NCI-H146 treated with DMSO at 0.1 percent for 48 hours (cell line): ENCODE measurements around the gene PRDM2.

ENCODE experiments used
- DNase-seq: peaks from one replicate; lab custom pipeline; 2025; ENCODE audit not compliant: unreplicated experiment; lab: John Stamatoyannopoulos, UW

The PRDM2 gene

DNA sequence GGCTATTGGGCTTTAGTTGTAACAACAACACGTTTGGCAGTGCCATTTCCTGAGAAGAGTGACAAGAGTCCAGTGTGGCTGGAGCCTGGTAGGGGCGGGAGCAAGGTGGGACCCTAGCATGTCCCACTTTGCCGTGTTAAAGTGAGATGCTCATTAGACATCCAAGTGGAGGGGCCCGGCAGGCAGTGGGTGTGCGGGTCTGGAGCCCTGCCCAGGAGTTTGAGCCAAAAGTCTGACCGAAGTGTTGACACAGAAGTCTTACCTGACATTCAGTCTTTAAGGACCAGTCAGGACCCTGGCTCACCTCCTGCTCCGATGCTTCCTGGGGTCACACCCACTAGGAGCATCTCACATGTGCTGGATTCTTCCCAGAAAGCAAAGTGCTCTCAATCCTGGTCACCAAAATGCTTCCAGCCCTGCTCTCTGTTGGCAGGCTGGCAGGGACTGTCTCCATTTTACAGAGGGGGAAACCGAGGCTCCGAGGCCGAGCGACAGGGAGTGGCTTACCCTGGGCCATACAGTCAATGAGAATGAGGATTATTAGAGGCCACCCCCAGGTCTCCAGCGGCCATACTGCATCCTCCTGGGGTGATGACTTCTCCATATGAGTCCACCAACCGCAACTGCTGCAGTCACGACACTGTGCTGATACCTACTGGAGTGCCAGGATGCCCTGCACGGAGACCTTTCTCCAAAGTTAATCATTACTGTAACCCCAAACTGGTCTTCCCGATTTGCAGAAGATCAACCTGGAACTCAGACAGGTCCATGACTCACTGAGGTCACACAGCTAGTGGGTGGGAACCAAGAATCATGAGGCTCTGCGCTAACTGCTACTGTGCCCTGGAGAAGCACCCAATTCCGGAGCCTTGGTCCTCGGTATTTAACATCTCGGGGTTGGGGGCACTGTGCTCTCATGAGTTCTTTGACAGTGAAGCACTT is 112.7 kb downstream of the PRDM2 start:
- DNase-seq = no peak

DNA sequence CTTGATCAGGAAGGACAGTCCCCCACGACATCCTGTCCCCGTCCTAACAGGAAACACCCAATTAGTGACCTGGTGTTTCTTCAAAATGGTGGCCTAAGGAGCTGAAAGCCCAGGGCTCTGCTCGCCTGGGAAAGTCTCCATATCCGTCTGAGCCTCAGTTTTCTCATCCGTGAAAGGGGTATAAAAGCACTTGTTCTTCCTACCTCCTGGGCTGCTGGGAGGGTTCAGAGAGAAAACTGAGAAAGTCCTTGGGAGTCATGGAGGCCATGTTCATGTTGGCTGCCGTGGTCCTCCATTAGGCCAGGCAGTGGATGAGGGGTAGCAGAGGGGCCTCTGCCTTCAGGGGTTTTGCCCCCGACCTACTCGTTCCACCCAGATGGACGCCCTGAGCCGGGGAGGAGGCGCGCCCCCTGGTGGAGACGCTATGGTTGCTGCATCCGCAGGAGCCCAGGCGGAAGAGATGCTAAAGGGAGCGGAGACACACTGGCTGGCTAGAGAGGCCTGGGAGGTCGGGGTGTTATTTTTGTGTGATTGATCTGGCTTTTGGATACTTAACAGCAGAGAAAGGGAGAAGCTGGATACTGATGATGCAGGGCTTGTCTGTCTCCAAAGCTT is 113.5 kb downstream of the PRDM2 start:
- DNase-seq = no peak

DNA sequence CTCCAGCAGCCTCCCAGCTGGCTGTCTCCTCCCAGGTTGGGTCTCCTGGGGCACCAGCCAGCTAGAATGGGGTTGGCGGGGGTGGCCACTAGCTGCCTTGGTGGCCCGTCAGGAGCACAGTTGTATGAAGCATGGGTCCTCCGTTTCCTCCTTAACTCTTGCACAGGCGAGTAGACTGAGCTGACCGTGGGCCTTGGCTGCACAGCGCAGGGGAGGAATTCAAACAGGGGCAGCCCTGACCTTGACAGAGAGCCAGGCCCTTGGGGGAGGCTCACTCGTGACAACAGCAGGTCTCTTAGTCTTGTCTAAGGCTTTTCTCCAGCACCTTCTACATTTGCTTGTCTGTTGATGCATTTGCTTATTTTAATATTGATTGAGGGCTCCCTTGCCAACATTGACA is 114.1 kb downstream of the PRDM2 start:
- no peak for DNase-seq

DNA sequence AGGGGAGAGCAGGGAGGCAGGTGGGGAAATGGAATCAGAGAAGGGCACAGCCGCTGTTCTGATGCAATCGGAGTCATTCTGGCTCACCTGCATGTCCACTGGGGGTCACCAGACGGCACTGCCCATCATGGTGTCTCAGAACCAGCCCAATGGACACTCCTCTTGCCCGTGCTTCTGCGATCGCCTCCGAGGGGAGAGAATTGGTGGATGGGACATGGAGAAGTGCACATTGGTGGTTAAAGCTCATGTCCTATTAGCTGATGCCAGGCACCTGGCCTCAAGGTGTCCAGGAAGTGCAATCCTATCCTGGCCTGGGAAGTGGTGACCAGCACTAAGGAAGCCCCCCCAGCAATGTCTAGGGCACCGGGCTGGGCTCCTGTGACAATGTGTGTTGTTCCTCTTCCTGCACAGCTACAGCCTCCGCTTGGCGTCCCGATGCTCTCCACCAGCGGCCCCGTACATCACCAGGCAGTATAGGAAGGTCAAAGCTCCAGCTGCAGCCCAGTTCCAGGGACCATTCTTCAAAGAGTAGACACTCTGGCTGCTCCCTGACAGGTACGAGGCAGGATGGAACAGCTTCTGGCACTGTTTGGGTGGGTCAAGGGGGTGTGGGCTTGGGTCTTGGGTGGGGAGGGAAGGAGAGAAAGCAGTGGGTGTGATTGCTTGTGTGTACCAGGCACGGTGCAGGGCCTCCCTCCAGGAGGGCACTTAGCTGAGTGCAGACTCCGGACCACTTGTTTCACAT is 116.2 kb downstream of the PRDM2 start:
- no peak for DNase-seq

DNA sequence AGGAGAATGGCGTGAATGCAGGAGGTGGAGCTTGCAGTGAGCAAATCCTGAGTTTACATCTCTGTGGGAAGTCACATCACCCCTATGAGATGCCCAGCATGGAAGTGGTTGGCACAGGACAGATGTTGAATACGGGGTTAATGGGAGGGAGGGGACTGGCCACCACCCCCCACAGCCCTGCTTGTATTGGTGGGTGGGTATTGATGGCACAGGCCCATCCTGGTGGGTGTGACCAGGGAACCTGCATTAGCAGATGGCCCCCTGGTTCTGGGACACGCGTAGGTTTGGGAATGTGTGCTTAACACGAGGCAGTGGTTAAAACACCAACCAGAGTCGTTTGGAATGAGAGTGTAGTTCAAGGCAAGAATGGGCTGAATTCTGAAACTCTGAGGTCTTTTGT is 117.9 kb downstream of the PRDM2 start:
- DNase-seq = no peak

DNA sequence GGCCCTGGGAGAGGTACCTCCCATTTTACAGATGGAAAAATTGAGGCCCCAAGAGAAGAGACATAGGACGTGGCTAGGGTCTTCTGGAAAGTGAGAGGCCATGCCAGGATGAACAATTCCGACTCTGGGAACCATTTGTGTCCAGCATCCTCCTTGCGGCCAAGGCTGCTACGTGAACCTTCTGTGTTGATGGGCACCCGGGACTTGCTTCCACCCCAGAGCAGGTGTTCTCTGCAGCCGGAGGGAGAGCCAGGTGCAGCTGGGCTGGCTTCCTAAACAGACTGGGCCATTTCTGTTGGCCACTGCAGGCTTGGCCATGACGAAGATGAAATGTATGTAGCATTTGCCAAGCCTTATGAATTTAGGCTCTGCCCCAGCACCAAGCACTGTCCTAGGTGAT is 118.9 kb downstream of the PRDM2 start:
- DNase-seq = no peak

DNA sequence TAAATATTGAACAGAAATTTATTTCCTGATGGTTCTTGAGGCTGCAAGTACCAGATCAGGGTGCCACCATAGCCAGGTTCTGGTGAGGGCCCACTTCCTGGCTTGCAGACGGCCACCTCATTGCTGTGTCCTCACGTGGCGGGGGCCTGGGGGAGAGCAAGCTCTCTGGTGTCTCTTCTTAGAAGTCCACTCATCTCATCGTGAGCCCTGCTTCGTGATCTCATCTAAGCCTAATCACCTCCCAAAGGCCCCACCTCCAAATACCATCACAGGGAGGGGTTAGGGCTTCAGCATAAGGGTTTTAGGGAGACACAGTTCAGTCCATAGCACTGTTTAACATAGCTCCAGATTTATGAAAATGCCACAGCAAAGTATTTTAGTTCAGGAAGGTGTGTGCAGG is 119.7 kb downstream of the PRDM2 start:
- no peak for DNase-seq

DNA sequence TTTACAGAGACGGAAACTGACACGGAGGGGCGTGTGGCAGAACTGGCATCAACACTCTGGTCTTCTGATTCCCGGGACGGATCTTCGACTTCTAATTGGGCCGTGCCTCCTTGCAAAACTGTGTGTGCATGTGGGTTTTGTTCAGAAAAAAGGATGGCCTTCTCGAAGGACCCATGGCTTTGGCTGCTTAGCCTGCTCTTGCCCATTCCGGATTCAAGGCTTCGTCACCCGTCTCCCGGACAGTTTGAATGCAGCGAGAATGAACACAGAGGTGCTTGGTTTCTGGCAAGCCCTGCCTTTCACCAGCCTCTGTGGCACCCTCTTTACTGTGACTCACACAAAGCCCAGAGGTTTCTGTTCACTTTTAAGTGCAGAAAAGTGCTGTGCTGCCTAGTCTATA is 120.1 kb downstream of the PRDM2 start:
- no peak for DNase-seq

DNA sequence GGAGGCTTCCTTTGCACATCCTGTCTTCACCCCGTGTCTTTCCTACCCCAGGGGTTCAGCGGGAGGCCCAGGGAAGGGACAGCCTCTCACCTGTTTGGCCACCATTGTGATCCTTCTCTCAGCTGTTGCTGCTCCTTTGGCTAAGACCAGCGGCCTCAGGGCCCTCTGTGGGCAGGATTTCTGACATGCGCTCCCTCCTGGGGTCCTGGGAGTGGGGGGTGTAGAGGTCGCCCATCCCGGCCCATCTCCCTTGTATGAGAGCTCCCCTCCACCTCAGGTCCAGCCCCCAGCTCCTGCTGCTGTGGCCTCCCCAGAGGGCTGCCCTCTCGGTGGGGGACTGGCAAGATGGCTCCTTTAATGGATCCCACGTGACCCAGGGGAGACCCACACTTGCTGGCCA is 120.5 kb downstream of the PRDM2 start:
- no peak for DNase-seq

DNA sequence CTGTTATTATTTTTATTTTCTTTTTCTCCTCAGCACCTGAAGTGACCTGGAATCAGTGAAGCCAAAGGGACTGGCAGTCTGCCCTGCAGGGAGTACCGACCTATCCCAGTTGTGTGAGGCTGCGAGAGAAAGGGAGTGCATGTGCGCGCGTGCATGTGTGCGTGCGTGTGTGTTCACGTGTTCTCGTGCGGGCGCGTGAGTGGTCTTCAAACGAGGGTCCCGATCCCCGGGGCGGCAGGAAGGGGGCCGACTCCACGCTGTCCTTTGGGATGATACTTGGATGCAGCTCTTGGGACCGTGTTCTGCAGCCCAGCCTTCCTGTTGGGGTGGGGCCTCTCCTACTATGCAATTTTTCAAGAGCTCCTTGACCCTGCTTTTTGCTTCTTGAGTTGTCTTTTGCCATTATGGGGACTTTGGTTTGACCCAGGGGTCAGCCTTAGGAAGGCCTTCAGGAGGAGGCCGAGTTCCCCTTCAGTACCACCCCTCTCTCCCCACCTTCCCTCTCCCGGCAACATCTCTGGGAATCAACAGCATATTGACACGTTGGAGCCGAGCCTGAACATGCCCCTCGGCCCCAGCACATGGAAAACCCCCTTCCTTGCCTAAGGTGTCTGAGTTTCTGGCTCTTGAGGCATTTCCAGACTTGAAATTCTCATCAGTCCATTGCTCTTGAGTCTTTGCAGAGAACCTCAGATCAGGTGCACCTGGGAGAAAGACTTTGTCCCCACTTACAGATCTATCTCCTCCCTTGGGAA is 123.3 kb downstream of the PRDM2 start:
- DNase-seq = no peak

DNA sequence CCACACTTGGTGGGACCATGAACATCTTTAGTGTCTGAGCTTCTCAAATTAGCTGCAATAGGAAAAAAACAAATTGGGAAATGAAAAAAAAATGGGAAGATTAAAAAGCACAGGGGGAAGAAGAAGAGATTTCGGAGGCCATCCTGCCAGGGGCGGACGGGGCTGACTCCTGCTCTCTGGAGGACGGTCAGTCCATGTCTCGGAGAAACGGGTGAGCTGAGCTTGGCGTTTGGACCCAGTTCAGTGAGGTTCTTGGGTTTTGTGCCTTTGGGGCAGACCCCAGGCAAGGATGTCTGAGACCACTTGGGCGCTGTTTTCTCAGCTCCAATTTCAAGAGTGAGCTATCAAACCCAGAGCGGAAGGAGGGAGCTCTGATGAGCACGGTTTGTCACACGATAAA is 123.9 kb downstream of the PRDM2 start:
- DNase-seq = no peak

DNA sequence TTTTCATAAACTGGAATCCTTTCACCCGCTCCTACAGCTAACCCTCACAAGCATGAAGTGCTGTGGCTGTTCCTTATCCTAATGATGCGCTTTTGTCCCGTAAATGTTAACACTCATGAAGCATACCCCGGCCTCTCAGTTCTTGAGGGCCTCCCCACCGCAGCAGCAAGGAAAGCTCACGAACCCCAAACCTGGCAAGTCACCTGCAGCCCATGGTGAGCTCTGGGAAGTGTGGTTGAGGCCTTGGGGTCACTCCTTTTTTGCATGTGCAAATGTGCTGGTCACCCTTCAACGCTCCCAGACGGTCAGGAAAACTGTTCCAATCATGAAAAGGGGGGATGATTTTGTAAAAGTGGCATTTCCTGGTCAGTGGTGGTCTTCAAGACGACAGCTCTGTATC is 124.6 kb downstream of the PRDM2 start:
- DNase-seq = no peak

DNA sequence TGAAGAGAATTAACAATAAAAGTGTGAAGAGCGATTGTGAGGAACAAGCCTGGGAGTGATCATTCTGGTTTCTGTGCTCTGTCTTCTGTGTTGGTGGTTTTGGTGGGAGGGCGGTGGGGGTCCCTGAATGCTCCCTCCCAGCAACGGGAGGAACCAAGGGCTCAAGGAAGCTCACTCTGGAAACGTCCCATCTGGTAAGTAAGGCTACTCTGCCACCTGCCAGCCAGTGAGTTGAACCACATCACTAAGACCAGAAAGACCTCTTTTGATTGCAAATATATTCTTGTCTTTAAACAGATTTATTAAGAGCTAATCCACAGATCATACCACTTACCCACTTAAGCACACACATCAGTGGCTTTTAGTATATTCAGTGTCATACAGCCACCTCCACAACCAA is 125.0 kb downstream of the PRDM2 start:
- DNase-seq = no peak

DNA sequence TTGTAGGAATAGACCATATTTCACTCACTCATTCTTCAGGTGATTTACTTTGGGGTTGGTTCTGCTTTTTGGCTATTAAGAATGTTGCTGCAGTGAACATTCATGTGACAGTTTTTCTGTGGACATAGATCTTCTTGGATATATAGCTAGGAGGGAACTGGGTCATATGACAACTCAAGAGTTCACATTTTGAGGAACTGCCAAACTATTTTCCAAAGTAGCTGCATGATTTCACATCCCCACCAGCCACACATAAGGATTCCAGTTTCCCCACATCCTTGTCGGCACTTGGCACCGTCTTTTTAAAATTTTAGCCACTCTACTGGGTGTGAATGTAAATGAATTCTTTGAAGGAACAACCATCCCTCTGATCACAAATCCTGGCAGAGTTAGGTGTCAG is 126.0 kb downstream of the PRDM2 start:
- DNase-seq = no peak

DNA sequence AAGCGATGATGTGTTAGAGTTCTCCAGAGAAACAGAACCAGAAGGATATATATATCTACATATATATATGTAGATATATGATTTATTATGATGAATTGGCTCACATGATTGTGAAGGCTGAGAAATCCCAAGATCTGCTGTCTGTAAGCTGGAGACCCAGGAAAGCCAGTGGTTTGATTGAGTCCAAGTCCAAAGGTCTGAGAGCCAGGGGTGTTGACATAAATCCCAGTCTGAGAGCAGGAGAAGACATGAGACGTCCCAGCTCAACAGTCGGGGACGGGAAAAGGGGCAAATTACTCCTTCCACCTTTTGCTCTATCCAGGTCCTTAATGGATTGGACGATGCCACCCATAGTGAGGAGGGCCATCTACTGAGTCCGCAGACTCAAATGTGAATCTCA is 126.6 kb downstream of the PRDM2 start:
- DNase-seq = no peak

DNA sequence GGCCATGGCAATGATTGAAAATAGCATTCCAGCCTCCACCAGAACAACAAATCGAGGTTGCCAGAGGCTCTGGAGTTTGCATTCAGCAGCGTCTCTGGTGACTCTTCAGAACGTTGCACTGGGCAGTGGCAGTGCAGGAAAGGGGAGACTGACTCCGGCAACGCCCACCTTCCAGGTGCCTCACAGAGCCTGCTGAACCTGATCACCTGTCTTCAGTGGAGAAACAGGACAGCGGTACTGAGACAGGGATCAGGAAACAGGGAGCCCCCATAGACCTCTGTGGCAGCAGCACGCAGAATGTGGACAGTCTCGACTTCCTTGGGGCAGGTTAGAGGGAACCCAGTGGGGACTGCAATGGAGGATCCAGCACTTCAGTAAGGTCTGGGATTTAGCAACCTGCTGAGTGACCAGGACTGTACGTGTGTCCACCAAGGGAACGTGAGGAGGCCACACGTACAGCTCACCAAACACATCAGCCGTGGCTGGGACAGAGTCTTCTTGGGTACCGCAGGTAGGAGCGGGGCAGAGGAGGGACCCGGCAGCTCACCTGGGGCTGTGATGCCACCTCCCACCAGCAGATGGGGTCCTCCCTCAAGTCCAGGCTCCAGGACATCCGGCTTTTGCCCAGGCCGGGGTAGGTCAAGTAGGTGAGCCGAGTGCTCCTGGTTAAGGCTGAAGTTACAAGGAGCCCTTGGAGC is 128.6 kb downstream of the PRDM2 start:
- DNase-seq = peak; percentile 10

DNA sequence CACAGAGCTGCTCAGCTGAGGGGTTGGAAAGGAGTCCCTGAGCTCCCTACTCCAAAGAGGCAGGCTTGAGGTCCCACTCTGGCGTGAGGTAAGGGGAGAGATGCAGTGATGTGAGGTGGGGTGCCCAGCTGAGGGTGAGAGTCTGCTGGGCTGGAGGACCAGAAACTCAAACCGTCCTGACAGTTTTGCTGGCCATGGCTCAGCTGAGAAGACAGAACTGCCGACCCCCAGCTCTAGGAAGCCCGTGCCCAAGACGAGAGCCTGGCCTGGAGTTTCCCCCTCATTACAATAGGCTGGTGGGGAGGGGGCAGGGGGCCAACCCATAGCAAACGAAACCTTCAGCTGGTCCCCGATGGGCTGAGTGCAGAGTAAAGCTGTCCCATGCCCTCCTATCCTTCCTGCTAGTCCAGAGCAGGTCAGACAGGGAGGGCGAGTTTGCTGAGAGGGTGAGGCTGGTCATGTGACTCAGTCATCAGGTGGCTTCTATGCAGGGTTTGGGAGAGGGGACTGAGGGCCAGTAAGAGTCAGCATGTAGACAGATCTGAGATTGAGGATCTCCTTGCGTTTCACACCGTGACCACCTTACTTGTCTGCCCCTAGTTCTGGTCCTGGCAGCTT is 129.3 kb downstream of the PRDM2 start:
- DNase-seq = no peak

DNA sequence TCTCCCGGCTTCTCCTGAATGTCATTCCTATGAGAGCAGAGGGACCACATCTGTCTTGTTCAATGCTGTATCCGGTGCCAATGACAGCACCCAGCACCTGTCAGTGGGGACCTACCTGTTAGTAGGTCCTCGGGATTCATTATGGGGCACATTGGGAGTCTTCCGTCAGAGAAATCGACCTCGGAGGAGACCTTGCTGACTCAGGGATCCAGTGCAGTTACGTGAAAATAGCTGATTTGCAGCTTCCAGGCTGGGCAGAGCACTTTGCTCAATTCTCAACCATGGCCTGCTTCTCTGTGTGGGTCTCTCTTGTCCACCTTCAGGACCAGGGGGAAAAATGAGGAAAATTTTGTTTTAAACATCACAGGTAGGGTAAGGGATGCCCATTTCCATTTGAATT is 130.2 kb downstream of the PRDM2 start:
- DNase-seq = no peak

DNA sequence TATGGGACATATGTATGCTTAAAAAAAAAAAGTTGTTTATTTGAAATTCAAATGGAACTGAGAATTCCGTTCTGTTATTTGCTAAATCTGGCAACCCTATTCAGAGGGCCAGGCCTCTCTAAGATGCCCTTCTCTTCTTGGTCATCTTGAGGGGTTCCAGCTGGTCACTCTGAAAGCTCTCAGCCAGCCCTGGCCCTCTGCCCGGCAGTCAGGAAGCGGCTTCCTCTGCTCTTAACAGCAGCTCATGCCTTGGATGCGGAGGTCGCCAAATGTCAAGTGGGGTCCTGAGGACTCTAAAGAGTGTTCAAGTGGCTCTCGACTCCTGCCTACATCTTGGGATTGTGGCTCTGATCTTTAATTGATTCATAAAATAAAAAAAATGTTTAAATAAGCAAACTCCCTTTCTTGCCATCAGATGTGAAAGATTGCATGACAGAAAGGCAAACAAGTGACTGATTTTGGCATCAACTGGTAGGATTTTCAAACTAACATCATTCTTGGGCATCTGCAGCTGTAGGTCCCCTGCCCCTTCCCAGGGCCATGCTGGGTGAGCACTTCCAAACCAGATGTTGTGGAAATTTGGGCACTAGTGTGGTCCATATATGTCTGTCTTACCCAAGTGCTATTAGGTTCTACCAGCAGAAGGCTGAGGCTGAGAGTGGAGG is 130.8 kb downstream of the PRDM2 start:
- no peak for DNase-seq

DNA sequence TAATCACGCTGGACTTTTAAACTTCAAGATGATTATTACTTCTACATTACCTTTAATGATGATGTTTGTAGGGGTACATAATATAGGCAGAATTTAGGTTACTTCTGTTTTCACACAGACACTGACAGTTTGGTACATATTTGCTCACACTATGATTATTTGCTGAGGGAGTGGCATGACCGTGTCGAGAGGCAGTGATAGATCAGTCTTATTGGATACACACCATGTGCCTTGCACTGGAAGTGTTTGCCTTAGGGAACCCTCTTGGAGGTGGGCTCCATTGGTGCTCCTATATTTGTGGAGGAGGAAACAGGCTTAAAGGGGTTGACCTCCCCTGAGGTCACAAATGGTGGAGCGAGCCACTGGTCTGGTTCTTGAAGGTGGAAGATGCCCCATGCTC is 132.1 kb downstream of the PRDM2 start:
- no peak for DNase-seq
